Limb (tissue), 2 donors: ENCODE measurements around the gene NT5C1A.

Experiments used
- DNase-seq, 2 donors: peaks; one replicate each; pipeline ENCODE4 v3.0.0-alpha.2; 2016; ENCODE audit errors: extremely low spot score in 2 of 2

NT5C1A gene

GRCh38 chr1:39662861-39663260 is 9.0 kb downstream of the NT5C1A start:
- DNase-seq, result no peak

GRCh38 chr1:39659538-39659937 is 12.4 kb downstream of the NT5C1A start:
- no peak for DNase-seq

DNA sequence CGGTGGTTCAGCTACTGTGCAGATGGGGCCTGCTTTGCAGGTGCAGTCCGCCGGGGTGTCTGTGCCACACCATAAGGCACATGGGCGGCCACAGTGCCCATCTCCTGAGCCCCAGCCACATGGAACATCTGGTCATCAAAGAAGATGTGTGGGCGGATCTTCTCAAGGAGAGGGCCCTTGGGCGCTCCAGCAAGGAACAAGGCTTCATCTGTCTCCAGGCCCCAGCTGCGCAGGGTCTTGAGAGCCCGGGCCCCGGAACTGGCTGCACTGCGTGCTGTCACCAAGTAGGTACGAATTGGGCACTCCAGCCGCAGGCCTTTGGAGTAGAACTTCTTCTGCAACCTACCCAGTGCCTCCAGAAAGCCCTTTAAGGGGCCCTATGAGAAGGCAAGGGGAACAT is 12.8 kb downstream of the NT5C1A start:
- DNase-seq, result no peak

DNA sequence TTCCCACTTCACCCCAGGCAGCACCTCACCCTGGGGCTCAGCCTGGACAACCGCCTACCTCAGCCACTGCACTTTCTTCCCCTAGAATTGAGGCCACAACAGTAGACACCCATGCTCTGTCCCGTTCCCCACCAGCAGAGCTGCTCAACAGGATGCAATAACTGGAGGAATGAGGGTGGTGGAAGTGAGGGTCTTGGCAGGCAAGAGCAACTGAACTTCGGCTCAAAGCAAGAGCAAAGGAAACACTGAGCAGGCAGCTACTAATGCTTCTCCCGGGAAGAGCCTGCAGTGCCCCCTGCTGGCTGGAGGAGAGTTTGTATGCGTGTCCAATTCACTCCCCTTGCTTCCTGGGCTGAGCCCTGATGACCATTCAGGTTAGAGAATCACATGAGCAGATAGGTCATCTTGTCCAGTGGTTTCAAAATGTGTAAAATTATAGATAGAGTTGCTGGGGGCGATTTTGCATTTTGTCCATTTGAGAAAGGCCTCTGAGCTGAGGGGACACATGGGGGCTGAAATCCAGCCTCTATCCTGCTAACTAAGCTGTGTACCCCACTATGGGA is 13.9 kb downstream of the NT5C1A start:
- DNase-seq, result peak in 1 of 2 donors; percentile 73

DNA sequence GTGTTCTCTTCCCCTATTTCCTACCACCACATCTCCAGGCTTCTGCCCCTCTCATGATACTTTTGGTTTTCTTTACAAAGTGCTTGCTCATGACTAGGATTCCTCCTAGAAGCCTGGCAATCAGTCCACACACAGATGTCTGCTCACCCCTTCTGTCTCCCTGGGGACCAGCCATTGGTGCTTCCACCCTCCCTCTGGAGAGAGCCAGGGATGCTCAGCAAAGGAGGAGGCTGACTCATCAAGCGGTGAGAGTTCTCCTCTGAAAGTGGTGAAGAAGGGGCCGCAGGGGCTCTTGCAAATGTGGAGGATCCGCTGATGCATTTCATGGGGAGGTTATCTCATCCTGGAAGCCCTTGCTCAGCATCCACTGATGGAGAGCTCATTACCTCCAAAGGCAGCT is 14.5 kb downstream of the NT5C1A start:
- no peak for DNase-seq

GRCh38 chr1:39656391-39656790 is 15.5 kb downstream of the NT5C1A start:
- no peak for DNase-seq

- no peak for DNase-seq
Observed at GRCh38 chr1:39655578-39656268, 16.2 kb downstream of the NT5C1A start.

DNA sequence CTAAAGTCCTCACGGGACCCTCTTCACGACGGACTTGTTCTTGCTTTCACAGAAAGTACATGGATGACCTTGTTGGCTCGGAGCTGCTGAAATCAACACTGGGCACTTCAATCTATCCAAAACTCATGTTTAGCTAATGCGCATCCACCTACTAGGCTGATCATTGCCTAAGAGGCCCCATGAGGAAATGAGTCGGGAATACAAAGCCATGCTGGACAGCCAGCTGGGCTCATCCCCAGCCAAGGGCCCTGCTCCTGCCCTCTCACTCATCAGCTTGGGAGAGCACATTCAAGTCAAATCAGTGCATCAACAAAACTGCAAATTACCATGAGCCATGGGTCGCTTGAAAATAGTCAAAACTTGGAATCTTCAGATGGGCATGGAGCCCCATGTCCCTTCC is 17.6 kb downstream of the NT5C1A start:
- no peak for DNase-seq

GRCh38 chr1:39653546-39654031 is 18.3 kb downstream of the NT5C1A start:
- DNase-seq, result peak; percentile 76 to 85

DNA sequence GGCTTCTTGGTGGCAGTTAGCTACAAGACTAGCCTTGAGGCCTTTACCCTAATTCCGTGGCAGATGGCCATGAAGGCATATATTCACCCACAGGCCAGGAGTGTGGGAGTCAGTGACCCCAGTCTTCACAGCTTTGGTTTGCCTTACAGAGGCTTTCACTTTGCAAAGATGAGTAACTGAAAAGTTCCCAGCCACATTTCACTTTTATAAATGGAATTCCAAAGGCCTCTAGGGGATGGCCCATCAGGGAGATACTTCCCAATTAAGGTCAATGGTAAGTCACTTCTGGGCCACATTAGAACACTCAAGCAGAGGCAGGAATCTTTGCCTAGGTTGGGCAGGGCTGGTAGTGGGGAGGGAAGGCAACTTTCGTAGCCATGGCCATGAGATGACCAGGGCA is 19.4 kb downstream of the NT5C1A start:
- no peak for DNase-seq

DNA sequence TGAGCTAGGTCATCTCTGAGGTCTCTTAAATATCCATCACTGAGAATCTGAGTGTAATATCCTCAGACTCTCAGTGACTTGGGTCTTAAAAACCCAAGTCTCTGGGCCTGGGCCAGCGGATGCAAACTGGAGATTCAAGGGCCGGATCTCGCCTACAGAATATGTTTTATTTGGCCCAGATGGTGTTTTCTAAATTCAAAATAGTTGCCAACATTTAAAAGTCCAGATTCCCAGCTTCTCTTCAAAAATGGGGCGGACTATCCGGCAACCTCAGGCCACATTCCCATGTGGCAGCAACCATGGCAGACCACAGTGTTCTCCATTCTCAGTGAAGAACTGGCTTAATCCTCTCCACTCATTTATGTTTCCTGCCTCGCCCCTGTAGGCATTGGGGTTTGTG is 19.8 kb downstream of the NT5C1A start:
- DNase-seq, result no peak

GRCh38 chr1:39650431-39650830 is 21.5 kb downstream of the NT5C1A start:
- no peak for DNase-seq

- DNase-seq, result no peak
Observed at GRCh38 chr1:39649636-39650185, 22.2 kb downstream of the NT5C1A start.

DNA sequence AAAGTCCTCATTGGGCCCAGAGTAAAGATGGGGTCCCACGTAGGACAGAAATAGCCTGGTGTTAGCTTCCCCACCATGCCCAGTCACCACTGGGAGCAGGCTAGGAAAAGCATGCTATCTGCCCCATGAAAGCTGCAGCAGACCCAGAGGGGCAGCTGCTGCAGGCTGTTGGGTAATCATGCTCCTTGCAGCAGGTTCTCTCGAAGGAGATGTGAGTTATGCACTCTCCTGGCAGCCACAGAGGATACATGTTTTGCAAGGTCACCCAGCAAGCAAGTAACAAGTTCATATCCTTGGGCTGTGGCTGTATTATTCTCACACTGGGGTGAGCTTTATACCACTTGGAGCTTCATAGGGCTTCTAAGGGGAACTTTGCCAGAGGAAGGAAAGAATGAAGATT is 23.4 kb downstream of the NT5C1A start:
- DNase-seq, result no peak

DNA sequence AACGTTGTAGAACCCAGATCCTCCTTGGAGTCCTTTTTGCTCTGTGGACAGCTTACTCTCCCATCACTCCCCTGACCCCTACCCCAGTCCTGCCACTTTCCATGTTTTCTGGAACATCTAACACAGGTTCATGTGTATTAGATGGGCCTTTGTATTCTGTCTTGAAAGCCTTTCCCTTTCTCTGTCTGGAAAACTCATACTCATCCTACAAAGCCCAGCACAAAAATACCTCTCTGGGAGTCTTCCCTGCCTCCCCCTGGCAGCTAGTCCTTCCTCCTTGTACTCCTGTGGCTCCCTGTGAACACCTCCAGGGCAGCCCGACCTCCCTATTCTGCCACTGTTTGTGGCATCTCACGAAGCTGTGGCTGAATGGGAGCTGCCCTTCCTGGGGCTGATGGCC is 24.7 kb downstream of the NT5C1A start:
- no peak for DNase-seq

DNA sequence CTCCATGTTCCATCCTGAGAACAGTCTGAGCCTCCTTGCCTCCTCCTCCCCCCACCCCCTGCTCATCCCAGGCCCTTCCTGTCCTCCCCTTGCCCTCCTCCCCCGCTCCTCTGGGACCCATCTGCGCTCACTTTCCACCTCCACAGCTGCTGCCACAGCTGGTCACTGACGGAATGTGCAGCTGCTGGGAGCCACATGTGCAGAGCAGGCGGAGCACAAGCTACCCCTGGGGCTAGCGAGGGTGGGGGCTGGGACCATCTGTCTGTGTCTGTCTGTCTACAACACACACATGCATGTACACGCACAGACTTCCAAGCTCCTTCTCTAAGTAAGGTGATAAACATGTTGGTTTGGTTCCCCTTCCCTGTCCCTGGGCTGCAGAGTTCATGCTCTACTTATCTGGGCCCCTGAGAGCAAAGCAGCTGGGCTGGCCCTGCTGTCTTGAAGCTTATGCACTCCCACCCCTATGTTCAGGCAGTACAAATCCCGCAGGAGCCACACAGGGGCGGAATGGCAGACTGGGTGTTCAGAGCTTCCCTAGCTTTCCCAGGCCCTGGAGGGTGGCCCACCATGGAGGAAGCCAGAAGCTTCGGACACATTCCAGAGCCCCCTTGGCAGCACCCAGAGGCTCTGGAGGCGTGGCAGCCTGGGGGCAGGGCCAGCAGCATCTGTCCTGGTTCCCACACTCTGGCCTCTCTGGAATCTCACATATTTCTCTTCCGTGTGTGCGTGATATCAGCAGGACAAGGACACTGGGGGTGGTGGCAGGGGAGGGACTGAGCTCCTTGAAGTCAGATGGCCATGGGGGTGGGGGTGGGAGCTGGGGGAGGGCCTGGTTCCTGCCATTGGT is 25.4 kb downstream of the NT5C1A start:
- DNase-seq, result peak; percentile 89 to 92

DNA sequence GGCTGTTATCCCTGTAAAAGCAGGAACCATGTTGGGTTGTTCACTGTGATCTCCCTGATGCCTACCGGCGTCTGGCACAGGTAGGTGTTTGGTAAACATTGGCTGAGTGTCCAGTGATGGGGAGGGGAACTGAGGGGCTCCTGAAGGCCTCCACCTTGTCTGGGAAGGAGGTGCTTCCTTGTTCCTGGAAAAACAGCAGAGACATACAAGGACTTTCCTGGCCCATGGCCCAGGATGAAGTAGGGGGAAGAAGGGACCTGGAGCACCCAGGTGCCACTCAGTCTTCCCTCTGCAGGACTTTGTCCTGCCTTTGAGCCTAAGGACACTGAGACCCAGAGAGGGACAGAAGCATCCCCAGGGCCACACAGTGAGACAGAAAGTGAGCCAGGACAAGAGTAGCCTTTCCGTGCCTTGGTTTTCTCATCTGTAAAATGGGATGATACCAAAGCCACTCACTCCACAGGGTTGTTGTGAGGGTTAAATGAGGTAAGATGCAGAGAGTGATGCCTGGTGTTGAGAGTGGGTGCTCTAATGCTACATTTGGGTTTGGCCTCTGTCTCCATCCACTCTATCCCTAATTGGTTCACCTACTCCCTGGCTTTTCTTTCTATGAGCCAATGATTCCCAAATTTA is 26.4 kb downstream of the NT5C1A start:
- DNase-seq, result no peak

GRCh38 chr1:39643705-39644104 is 28.2 kb downstream of the NT5C1A start:
- DNase-seq, result no peak

DNA sequence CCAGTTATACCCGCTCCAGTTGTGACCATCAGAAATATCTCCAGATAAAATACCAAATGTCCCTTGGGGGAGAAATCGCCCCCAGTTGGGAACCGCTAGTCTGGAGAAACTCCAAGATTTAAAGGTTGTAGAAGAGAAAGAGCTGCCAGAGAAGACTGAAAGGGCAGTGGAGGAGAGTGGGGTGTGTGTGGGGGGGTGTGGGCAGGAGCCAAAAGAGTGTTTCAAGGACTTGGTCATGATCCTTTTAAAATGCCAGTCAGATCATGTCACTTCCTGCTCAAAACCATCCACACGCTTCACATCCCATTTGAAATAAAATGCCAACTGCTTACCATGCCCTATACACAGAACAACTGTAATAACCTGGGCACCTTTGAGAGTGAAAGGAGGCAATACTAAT is 29.1 kb downstream of the NT5C1A start:
- DNase-seq, result no peak

DNA sequence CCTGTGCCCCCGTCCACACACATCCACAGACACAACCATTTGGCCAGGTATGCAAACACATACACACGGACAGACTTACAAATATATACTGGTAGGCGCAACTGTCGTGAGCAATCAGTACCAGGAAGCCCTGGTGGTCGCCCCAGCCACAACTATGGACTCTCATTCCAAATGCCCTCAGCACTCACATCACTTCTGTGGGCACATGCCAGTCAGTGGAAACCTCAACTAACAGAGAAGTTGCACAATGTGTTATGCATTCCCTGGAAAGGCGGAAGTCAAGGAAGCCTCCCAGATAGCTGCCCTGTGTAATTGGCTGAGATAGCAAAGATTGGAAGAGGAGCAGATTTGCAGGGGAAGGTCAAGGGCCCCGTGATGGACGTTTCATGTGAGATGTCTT is 31.0 kb downstream of the NT5C1A start:
- no peak for DNase-seq

- peak; percentile 40 to 78 for DNase-seq
Observed at GRCh38 chr1:39639305-39640130, 32.4 kb downstream of the NT5C1A start, which contains the start of gene HEYL. Gene HEYL, minus strand, starts transcription at chr1:39639643. Its CDS starts 18 bp downstream, at chr1:39639625.
